T47D (cell line): ENCODE data around the gene ZNF514.

Experiments used
- DNase-seq, 2 experiments: peaks; one replicate each; pipeline versions ENCODE4 v3.0.0 to v3.0.0-alpha.2; 2011 to 2012; ENCODE audit warnings: low read depth in 1 of 2, low spot score in 1 of 2
- JUND ChIP-seq: IDR thresholded peaks from 2 replicates; pipeline ENCODE4 v1.6.1; 2012; ENCODE audit warnings: low read depth
- in situ Hi-C: cut with HindIII; loops from 2 replicates; pipeline ENCODE4 v1.10.0; 2016; ENCODE audit warnings: low sequenced_read_pairs, low pct_unique_long_range_greater_than_20kb

Gene ZNF514

GRCh38 chr2:95166065-95166763, 6.6 kb upstream of the ZNF514 start:
- in situ Hi-C loops: no loop called here
- DNase-seq: no peak
- TF ChIP-seq JUND: no peak

GRCh38 chr2:95165371-95166064, 5.9 kb upstream of the ZNF514 start, which contains the start of gene ZNF2:
Gene ZNF2 (plus strand): TSS chr2:95165809. CDS start chr2:95176227, 10,418 bp downstream.
- peak; percentile 94 to 97 for DNase-seq
- in situ Hi-C loops: no loop called here
- TF ChIP-seq JUND: no peak

GRCh38 chr2:95165030-95165370, 5.4 kb upstream of the ZNF514 start:
- in situ Hi-C loops: no loop called here
- no peak for DNase-seq

GRCh38 chr2:95158891-95159619, 593 bp downstream of the ZNF514 start:
- no peak for TF ChIP-seq JUND
- in situ Hi-C loops: no loop called here
- DNase-seq: peak; percentile 21 to 34

More at GRCh38 chr2:95165030-95165370, 5.4 kb upstream of the ZNF514 start:
- TF ChIP-seq JUND: no peak

- DNase-seq: no peak
- in situ Hi-C loops: no loop called here
- no peak for TF ChIP-seq JUND
Observed at GRCh38 chr2:95158441-95158840, 1.2 kb downstream of the ZNF514 start.

GRCh38 chr2:95149397-95149984, 10.2 kb downstream of the ZNF514 start:
- no peak for TF ChIP-seq JUND
- no peak for DNase-seq
- in situ Hi-C loops: no loop called here

GRCh38 chr2:95143838-95144237, 15.8 kb downstream of the ZNF514 start:
- no peak for DNase-seq
- in situ Hi-C loops: no loop called here
- TF ChIP-seq JUND: no peak

- TF ChIP-seq JUND: no peak
- no peak for DNase-seq
- in situ Hi-C loops: no loop called here
Observed at GRCh38 chr2:95138702-95139101, 20.9 kb downstream of the ZNF514 start.

GRCh38 chr2:95122197-95122551, 37.5 kb downstream of the ZNF514 start:
- TF ChIP-seq JUND: no peak
- DNase-seq: no peak
- in situ Hi-C loops: no loop called here

- in situ Hi-C loops: no loop called here
- peak; percentile 69 to 75 for DNase-seq
- TF ChIP-seq JUND: no peak
Observed at GRCh38 chr2:95121407-95122196, 38.0 kb downstream of the ZNF514 start, which contains the start of gene MRPS5. Gene MRPS5 (minus strand): TSS chr2:95121808. CDS start chr2:95121791, 17 bp downstream.

- in situ Hi-C loops: no loop called here
- TF ChIP-seq JUND: no peak
- DNase-seq: no peak
Observed at GRCh38 chr2:95121093-95121406, 38.6 kb downstream of the ZNF514 start.

GRCh38 chr2:95115418-95115817, 44.2 kb downstream of the ZNF514 start:
- peak; percentile 47 to 76 for DNase-seq
- in situ Hi-C loops: no loop called here
- TF ChIP-seq JUND: no peak

- TF ChIP-seq JUND: no peak
- no peak for DNase-seq
- in situ Hi-C loops: no loop called here
Observed at GRCh38 chr2:95113464-95113863, 46.2 kb downstream of the ZNF514 start.
